Activated naive CD4-positive, alpha-beta T cell treated with anti-CD3 and anti-CD28 coated beads for 36 hours (primary cell): ENCODE data around the gene LZTS3. TPM values are rescaled to one million over a fixed set of nuclear protein-coding genes. Genes with fewer than 3 reads are reported as not detected.
"Not testable (repeated sequence)": the region's sequence is repeated elsewhere in the genome, so short reads cannot be mapped to it uniquely, and the experiment has no call there.

Experiments
- CTCF ChIA-PET: fragments of 350-600 bp; sonication (Branson Sonifier 250); formaldehyde crosslinking; loops from one replicate; lab custom pipeline; 2021; ENCODE audit warnings: antibody characterized with exemption; lab: Charles Lee
- DNase-seq: peaks from one replicate; pipeline ENCODE4 v3.0.0-alpha.2; 2020
- H3K27ac Mint-ChIP-seq: one replicate; pipeline ENCODE4 v1.8.0; 2021; ENCODE audit warnings: mild to moderate bottlenecking, mixed read lengths
- H3K27me3 Mint-ChIP-seq: one replicate; pipeline ENCODE4 v1.8.0; 2021; ENCODE audit warnings: low read depth, mixed read lengths
- H3K36me3 Mint-ChIP-seq: one replicate; pipeline ENCODE4 v1.8.0; 2021; ENCODE audit warnings: low read depth, mixed read lengths
- H3K4me1 Mint-ChIP-seq: one replicate; pipeline ENCODE4 v1.8.0; 2021; ENCODE audit warnings: low read depth, mixed read lengths
- H3K4me3 Mint-ChIP-seq: one replicate; pipeline ENCODE4 v1.8.0; 2021; ENCODE audit warnings: mild to moderate bottlenecking, moderate library complexity, mixed read lengths
- H3K9me3 Mint-ChIP-seq: one replicate; pipeline ENCODE4 v1.8.0; 2021; ENCODE audit warnings: mixed read lengths
- intact Hi-C: fragments of 100-400 bp; cut with micrococcal nuclease; formaldehyde crosslinking; loops from one replicate; pipeline ENCODE4 v1.15.1; 2023
- total RNA-seq, 2 experiments: library from RNA; stranded (reverse); gene quantifications; one replicate each; pipeline ENCODE4 v1.2.3, GENCODE V29; 2021

LZTS3 gene
- total RNA-seq = 1 to 10 TPM; 1.2 to 1.4 TPM

DNA sequence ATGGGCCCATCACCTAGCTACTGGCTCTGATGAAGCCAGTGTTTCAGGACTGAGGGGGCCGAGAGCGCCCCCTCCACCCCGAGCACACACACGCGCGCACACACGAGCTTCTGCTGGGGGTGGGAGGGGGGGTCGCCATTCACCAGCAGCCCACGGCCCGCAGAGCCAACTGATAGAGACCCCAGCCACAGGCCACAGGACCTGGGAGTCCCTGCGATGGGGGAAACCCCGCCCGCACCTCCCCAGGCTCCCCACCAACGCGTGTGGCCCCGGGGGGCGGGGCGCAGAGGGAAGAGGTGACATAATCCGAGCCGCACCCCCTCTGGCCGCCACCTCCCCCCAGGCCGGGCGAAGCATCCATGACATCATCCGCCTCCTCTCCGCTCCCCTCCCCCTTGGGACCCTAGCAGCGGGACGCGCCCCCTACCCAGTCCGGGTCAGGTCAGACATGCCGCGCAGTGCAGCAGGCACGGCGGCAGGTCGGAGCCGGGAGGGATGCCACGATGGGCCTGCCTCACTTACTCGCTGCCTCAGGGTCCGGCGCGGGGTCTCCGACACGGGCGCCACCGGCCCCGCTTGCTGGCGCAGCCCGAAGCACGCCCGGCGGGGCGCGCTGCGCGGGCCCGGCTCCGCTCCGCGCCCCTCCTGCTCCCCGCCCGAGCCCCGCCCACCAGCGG, at the start of gene LZTS3:
LZTS3 (minus strand) TSS at position 617 of the 677 bp plus-strand sequence. CDS start 6,386 bp downstream, outside the sequence.
- H3K27me3 Mint-ChIP-seq = peaks cover 13% of the 10 kb centered on the region
- CTCF ChIA-PET = interaction anchor here (0.5 to 0.7 kb wide), 4 partner anchors 28 to 119 kb away, joined by 3 read pairs; no protein-coding TSS in a partner anchor
- intact Hi-C loops = loop anchor here (1.0 to 5.0 kb wide), 2 partner anchors 16 to 56 kb away; no protein-coding TSS in a partner anchor
- peaks cover 16% of the 10 kb centered on the region for H3K4me1 Mint-ChIP-seq
- peak within 1 kb of the TSS; percentile 83 for H3K4me3 Mint-ChIP-seq
- H3K27ac Mint-ChIP-seq = no peak within 1 kb of the TSS
- peak; percentile 79 for DNase-seq
- H3K36me3 Mint-ChIP-seq = no peaks in the 10 kb centered on the region
- no peaks in the 10 kb centered on the region for H3K9me3 Mint-ChIP-seq

DNA sequence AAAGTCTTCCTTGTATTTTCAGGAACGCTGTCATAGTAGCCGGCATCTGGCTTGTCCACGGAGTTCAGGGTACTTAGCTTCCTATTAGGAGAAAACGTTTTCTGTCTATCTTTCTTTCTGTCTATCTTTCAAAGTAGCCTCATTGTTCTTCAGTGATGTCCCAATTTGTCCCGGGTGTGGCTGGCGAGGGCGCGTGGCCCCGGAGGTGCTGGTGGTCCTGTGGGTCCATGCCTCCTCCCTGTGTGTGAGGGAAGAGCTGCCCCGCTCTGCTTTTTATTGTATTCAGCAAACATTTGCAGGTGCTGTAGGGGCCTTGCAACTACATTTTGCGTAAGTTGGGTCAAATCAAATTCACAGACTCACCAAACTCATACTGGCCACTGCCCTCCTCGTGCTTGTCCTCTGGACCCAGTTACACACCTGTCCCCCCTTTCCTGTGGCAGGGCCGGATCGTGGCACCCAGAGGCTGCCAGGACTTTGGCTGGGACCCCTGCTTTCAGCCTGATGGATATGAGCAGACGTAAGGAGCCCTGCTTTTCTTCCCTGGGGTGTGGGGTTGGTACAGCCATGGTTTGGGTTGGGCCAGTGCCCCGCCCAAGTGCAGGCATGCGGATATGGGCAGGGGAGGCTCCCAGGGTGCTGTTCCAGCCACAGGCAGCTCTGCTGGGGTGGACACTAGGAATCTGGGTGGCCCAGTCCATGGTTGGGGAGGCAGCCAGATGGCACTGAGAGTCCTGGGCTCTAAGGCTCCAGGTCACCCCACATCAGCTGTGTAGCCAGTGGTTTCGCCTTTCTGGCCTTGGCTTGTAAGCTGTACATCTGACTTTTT, 48.3 kb upstream of the LZTS3 start:
- intact Hi-C loops = no loop called here
- H3K27me3 Mint-ChIP-seq = no peaks in the 10 kb centered on the region

DNA sequence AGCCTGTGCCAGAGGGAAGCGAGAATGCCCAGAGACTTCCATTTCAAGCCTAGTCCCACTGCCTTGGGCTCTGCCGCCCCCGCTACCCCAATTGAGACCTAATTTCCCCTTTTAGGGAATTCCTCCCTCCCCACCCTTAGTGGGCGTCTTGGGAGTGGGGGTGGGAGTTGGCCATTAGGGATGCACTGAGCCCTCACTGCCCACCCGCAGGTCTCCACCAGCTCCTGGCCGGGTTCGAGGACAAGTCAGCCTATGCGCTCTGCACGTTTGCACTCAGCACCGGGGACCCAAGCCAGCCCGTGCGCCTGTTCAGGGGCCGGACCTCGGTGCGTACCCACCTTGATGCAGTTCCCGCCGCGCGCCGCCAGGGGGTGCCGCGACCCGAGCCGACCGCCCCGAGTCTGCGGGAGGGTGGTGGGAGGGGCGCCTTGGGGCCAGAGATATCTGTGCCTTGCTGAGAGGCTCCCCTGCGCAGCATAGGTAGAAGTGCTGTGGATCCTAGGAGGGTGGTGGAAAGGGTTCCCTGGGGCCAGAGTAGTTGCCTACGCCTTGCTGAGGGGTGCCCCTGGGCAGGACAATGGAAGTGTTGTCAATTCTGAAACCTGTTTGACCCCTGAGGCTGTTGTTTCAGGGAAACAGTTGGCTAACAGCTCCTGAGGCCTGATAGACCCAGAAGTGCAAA, 45.1 kb upstream of the LZTS3 start:
- CTCF ChIA-PET = interaction anchor here (0.6 to 9.0 kb wide), 22 partner anchors 9 to 459 kb away, joined by 3 to 74 read pairs (median 4); partner anchors contain the start of gene ITPA
- intact Hi-C loops = loop anchor here (1.0 kb wide), 2 partner anchors 58 to 98 kb away; no protein-coding TSS in a partner anchor
- no peak overlapping the region for H3K27ac Mint-ChIP-seq
- H3K36me3 Mint-ChIP-seq = peaks cover 20% of the 10 kb centered on the region
- H3K27me3 Mint-ChIP-seq = no peaks in the 10 kb centered on the region
- H3K9me3 Mint-ChIP-seq = no peaks in the 10 kb centered on the region
- peaks cover 21% of the 10 kb centered on the region for H3K4me1 Mint-ChIP-seq
- DNase-seq = peak; percentile 76
- no peak overlapping the region for H3K4me3 Mint-ChIP-seq

More for the DNA sequence above, 48.3 kb upstream of the LZTS3 start:
- H3K9me3 Mint-ChIP-seq = no peaks in the 10 kb centered on the region
- peaks cover 24% of the 10 kb centered on the region for H3K4me1 Mint-ChIP-seq
- CTCF ChIA-PET = interaction anchor here (1.3 to 9.0 kb wide), 3 partner anchors 12 to 342 kb away, joined by 3 to 74 read pairs (median 6); partner anchors contain the start of gene ITPA
- no peak for DNase-seq
- no peak overlapping the region for H3K4me3 Mint-ChIP-seq
- H3K27ac Mint-ChIP-seq = no peak overlapping the region
- peaks cover 13% of the 10 kb centered on the region for H3K36me3 Mint-ChIP-seq

DNA sequence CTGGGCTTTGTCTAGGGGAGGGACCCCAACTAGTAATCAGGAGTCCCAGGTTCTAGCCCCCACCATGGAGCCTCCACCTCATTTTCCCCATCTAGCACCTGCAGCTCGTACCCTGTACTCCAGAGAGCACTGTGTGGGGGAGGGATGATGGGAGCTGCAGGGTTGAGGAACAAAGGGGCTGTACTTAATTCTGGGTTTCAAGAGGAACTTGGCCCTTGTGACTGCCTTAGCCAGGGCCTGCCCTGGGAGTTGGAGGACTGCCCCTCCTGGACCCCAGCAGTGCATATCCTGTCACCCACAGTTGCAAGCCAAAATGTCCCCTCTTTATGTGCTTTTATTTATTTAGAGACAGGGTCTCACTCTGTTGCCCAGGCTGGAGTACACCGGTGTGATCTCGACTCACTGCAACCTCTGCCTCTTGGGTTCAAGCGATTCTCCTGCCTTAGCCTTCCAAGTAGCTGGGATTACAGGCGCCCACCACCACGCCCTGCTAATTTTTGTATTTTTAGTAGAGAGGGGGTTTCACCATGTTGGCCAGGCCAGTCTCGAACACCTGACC, 42.1 kb upstream of the LZTS3 start:
- intact Hi-C loops, H3K27ac Mint-ChIP-seq, H3K4me3 Mint-ChIP-seq, H3K27me3 Mint-ChIP-seq, H3K9me3 Mint-ChIP-seq, DNase-seq: not testable (repeated sequence)
- CTCF ChIA-PET = interaction anchor here (1.3 kb wide), 1 partner anchor 101 kb away, joined by 3 read pairs; no protein-coding TSS in a partner anchor
- peaks cover 19% of the 10 kb centered on the region for H3K36me3 Mint-ChIP-seq
- peaks cover 14% of the 10 kb centered on the region for H3K4me1 Mint-ChIP-seq

DNA sequence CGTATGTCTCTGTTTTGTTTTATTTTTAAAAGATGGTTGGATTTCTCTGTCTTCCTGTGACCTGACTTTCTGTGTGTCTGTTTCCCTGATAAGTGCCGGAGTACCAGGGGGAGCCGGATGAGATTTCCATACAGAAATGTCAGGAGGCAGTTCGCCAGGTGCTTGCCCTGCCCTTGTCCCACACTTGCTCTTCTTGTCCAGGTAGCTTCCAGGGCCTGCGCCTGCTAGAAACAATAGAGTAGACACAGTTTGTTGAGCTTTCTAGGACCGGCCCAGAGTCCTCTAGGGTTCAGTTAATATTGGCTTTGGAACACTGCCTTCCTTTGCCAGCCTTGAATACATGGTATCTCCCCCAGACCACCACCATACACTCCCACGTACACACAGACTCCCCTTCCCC, 39.9 kb upstream of the LZTS3 start:
- peaks cover 16% of the 10 kb centered on the region for H3K36me3 Mint-ChIP-seq
- peaks cover 24% of the 10 kb centered on the region for H3K4me1 Mint-ChIP-seq
- no peak overlapping the region for H3K27ac Mint-ChIP-seq
- H3K27me3 Mint-ChIP-seq = no peaks in the 10 kb centered on the region
- intact Hi-C loops = no loop called here
- DNase-seq = no peak
- no peak overlapping the region for H3K4me3 Mint-ChIP-seq
- CTCF ChIA-PET = interaction anchor here (0.6 to 0.7 kb wide), 2 partner anchors 98 to 104 kb away, joined by 3 read pairs; no protein-coding TSS in a partner anchor
- no peaks in the 10 kb centered on the region for H3K9me3 Mint-ChIP-seq

DNA sequence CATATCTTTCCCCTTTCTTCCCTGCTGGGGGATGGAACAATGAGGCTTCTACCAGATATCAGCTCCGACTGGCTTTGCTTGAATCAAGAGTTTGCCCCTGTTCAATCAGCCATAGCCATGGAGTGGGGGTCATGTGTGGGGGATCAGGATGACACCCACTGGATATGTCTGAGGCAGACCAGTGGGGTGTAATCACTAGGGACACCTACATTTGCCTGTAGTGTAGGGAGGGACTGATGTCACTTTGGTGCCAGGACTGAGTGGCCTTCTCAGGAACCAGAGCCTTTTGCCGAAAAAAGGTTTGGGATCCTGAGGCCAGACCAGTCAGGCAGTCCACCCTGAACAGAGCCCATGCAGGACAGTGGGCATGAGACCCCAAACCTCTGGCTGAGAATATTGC, 37.0 kb upstream of the LZTS3 start:
- peaks cover 16% of the 10 kb centered on the region for H3K36me3 Mint-ChIP-seq
- no peak for DNase-seq
- peaks cover 24% of the 10 kb centered on the region for H3K4me1 Mint-ChIP-seq
- peak overlapping the region; percentile 97 for H3K4me3 Mint-ChIP-seq
- CTCF ChIA-PET = interaction anchor here (0.6 to 3.5 kb wide), 4 partner anchors 8 to 892 kb away, joined by 3 to 17 read pairs (median 4); no protein-coding TSS in a partner anchor
- H3K9me3 Mint-ChIP-seq = no peaks in the 10 kb centered on the region
- H3K27me3 Mint-ChIP-seq = no peaks in the 10 kb centered on the region
- intact Hi-C loops = no loop called here
- peak overlapping the region; percentile 24 for H3K27ac Mint-ChIP-seq

DNA sequence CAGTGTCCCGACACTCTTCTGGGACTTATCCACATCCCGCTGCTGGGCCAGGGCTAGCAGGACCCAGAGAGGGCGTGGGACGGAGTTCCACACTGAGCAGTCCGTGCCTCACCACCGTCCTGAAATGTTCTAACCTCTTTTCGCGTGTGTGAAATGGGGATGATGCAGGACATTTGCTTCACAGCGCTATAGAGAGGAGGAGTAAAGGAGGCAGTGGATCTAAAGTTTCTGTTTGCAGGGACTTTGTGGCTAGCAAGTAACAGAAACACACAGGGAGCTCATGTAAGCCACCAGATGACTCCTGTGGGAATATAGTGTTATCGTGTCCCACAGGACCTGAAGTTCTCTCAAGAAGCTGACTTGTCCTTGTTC, 36.6 kb upstream of the LZTS3 start:
- peak overlapping the region; percentile 97 for H3K4me3 Mint-ChIP-seq
- peak; percentile 14 for DNase-seq
- intact Hi-C loops = loop anchor here (1.0 kb wide), 1 partner anchor 198 kb away; no protein-coding TSS in a partner anchor
- peaks cover 24% of the 10 kb centered on the region for H3K4me1 Mint-ChIP-seq
- no peaks in the 10 kb centered on the region for H3K27me3 Mint-ChIP-seq
- peaks cover 16% of the 10 kb centered on the region for H3K36me3 Mint-ChIP-seq
- no peaks in the 10 kb centered on the region for H3K9me3 Mint-ChIP-seq
- H3K27ac Mint-ChIP-seq = peak overlapping the region; percentile 90
- CTCF ChIA-PET = interaction anchor here (0.6 to 3.5 kb wide), 4 partner anchors 9 to 156 kb away, joined by 4 to 17 read pairs (median 5); no protein-coding TSS in a partner anchor

DNA sequence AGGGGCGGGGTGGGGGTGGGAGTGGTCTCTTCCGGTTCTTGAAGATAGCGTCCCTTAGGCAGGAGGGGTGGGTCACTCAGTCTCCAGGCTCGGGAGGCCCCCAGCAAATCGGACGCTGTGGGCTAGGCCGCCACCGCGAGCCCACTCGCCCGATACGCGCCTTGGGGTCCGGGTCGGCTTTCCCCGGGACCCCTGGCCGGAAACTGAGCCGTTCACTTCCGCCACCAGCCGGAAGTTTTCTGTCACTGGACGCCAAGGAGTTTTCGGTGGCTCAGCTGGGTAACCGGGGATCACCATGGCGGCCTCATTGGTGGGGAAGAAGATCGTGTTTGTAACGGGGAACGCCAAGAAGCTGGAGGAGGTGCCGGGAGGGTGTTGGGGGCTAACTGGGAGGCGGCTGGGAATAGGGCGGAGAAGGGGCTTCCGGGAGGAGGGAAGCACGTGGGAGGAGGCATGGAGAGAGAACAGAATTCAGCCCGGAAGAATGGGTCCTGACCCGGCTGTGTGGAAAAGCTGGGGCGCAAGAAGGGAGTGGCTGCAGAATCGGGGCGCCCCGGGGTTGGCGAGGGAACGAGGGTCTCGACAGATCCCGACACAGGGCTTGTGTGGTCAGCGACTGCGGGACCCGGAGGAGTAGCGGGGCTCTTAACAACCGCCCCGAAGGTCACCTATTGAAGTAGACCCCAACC, 36.1 kb upstream of the LZTS3 start, which contains the start of gene ITPA:
ITPA (plus strand) TSS at position 242 of the 689 bp plus-strand sequence; CDS start at position 296, 54 bp downstream.
- Mint-ChIP-seq H3K4me3 (peak within 1 kb of the TSS; percentile 97), H3K36me3 (peaks cover 16% of the 10 kb centered on the region), H3K4me1 (peaks cover 26% of the 10 kb centered on the region), H3K27me3 (no peaks in the 10 kb centered on the region), H3K9me3 (no peaks in the 10 kb centered on the region), H3K27ac (peak within 1 kb of the TSS; percentile 90)
- intact Hi-C loops = loop anchor here (1.0 kb wide), 1 partner anchor 199 kb away; no protein-coding TSS in a partner anchor
- CTCF ChIA-PET = interaction anchor here (0.6 to 3.5 kb wide), 5 partner anchors 9 to 558 kb away, joined by 3 to 17 read pairs (median 4); partner anchors contain the start of gene ADISSP
- peak; percentile 77 for DNase-seq

DNA sequence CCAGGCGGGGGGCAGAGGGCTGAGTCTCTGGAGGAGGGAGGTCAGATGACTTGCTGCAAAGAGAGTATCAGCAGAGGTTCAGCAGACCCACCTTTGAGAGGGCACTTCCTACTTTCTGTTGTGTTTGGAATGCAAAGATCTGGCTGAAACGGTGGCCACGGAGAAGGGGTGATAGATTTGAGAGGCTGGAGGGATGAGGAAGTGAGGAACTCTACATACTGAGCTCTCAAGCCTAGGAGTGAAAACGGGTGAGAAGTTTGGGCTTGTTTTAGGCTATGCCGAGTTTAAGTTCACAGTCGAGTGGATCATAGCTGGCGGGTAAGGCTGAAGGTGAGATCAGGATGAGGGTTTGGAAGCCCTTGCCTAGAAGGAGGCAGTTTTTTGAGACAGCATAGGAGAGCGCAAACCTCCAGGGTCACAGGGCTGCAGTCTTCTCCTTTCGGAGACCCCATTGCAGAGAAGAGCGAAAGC, 35.5 kb upstream of the LZTS3 start:
- Mint-ChIP-seq H3K9me3 (no peaks in the 10 kb centered on the region), H3K4me3 (peak overlapping the region; percentile 97), H3K27me3 (no peaks in the 10 kb centered on the region), H3K27ac (peak overlapping the region; percentile 90), H3K4me1 (peaks cover 26% of the 10 kb centered on the region), H3K36me3 (peaks cover 14% of the 10 kb centered on the region)
- CTCF ChIA-PET = interaction anchor here (0.7 to 3.5 kb wide), 4 partner anchors 10 to 559 kb away, joined by 3 to 17 read pairs (median 5); partner anchors contain the start of gene ADISSP
- intact Hi-C loops = loop anchor here (1.0 kb wide), 1 partner anchor 199 kb away; no protein-coding TSS in a partner anchor
- peak; percentile 21 for DNase-seq

DNA sequence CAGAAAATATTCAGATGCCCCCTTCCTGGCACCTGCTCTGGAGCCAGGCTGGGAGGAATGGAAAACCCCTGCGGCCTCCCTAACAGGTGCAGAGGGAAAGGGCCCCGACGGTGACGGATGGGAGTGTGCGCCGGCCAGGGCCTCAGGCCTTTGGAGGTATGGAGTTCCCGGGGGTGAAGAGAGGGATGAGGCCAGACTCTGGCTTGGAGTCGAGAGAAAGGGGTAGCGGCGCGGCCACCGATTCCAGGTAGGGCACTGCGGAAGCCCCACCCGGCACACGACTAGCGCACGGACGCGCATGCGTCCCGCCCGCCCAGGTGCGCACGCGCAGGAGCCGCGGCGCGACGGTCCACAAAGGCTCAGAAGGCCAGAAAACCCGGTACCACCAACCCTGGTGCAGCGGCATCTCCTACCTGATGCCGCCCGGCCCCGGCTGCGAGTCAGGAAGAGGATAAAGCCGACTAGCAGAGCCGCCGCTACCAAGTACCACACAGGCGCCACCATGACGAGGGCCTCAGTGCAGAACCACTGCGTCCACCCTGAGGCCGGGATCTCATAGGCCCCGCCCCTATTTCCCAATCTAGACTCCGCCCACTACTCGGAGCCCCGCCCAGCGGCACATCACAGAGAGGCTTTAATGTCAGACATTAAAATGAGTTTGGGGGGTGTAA, 30.9 kb upstream of the LZTS3 start, which contains the start of gene DDRGK1:
DDRGK1 (minus strand) TSS at position 559 of the 671 bp plus-strand sequence; CDS start at position 504, 55 bp downstream.
- intact Hi-C loops = loop anchor here (1.0 to 5.0 kb wide), 6 partner anchors 30 to 332 kb away; partner anchors contain the start of genes FASTKD5, MRPS26, OXT and PTPRA
- CTCF ChIA-PET = interaction anchor here (0.9 to 1.2 kb wide), 4 partner anchors 14 to 98 kb away, joined by 3 to 5 read pairs (median 4); no protein-coding TSS in a partner anchor

More for the DNA sequence above, 30.9 kb upstream of the LZTS3 start, which contains the start of gene DDRGK1:
- DNase-seq = peak; percentile 96
- Mint-ChIP-seq H3K27ac (peak within 1 kb of the TSS; percentile 97), H3K4me1 (peaks cover 18% of the 10 kb centered on the region), H3K27me3 (no peaks in the 10 kb centered on the region), H3K36me3 (peaks cover 20% of the 10 kb centered on the region), H3K4me3 (peak within 1 kb of the TSS; percentile 97), H3K9me3 (no peaks in the 10 kb centered on the region)
